ENCODE data around the gene ABR. TPM values are rescaled to one million over a fixed set of nuclear protein-coding genes. Genes with fewer than 3 reads are reported as not detected.

The ABR gene
- total RNA-seq, 6 experiments from 2014 or later, result 7.4 to 21.5 (median 11.3) TPM

DNA sequence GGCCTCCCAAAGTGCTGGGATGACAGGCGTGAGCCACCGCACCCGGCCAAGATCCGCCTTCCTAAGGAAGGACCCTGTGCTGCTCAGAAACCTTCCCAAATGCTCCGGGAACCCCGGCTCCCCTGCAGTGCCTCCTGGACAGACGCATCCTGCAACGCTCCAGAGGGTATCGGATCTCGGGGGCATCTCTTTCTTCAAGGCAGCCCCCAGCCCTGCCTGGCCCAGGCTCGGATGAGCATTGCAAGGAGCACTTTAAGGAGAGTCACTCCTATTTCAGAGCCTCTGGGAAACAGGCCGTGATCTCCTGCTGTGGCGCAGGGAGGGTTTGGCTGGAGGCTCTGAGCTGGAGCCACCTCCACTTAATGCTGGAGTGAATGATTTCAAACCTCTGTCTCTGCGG, 17.2 kb upstream of the ABR start:
- intact Hi-C loops (cut with DNase I), result no loop called here
- no peak for ATAC-seq

DNA sequence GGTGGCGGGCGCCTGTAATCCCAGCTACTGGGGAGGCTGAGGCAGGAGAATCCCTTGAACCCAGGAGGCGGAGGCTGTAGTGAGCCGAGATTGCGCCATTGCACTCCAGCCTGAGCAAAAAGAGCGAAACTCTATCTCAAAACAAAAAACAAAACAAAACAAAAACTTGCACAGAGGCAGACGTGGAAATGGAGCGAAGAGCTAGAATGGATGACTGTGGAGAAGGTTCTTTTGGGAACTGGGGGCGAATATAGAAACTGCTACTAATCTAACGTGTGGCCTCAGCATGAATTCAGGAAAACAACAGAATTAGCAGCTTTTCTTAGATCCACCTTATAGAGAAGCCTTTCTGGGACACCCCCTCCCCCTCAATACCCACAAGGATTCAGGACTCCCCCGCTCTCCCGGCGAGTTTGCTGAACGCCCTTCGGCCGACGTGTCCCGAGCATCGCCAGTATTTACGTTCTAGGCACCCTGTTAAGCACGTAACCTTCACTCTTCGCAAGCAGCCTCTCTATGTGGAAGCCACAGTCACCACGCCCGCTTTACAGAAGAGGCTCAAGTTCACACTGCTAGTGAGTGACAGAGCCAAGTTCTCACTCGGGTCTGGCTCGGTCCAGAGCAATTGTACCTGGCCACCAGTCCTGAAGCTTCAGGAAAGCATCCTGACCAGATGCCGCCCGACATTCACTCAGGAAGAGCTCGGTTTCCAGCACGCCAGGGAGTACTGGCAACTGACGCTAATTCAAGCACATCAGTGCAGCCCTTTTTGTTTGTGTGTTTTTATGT, 13.3 kb upstream of the ABR start:
- no peak for TF ChIP-seq POLR2A (IDR thresholded peaks at IDR 0.05)
- TF ChIP-seq CTCF (IDR thresholded peaks at IDR 0.05), result no peak
- no peaks in the 10 kb centered on the region for H3K9me3 ChIP-seq
- no peak for DNase-seq
- no peaks in the 10 kb centered on the region for H3K27me3 ChIP-seq
- intact Hi-C loops (cut with DNase I), result no loop called here
- no peak overlapping the region for H3K4me3 ChIP-seq
- peaks cover 0 to 5% (median 0%) of the 10 kb centered on the region in 4 donors for H3K4me1 ChIP-seq
- WGBS (ENCODE audit: insufficient coverage, low coverage, low lambda C conversion rate, missing lambda C conversion rate), result 63% methylated on average over 11 of the region's 31 CpGs
- H3K27ac ChIP-seq, result no peak overlapping the region
- no peaks in the 10 kb centered on the region for H3K36me3 ChIP-seq
- no peak for ATAC-seq

More for the DNA sequence above, 17.2 kb upstream of the ABR start:
- WGBS (ENCODE audit: insufficient coverage, low coverage, low lambda C conversion rate, missing lambda C conversion rate), result 69% methylated on average over 11 of the region's 14 CpGs
- Histone ChIP-seq H3K36me3 (no peaks in the 10 kb centered on the region), H3K4me1 (no peaks in the 10 kb centered on the region), H3K27me3 (no peaks in the 10 kb centered on the region), H3K27ac (peak overlapping the region in 1 of 3 donors; percentile 56), H3K9me3 (no peaks in the 10 kb centered on the region), H3K4me3 (no peak overlapping the region)
- DNase-seq, result no peak
- TF ChIP-seq POLR2A (IDR thresholded peaks at IDR 0.05) (no peak), CTCF (IDR thresholded peaks at IDR 0.05) (no peak)

DNA sequence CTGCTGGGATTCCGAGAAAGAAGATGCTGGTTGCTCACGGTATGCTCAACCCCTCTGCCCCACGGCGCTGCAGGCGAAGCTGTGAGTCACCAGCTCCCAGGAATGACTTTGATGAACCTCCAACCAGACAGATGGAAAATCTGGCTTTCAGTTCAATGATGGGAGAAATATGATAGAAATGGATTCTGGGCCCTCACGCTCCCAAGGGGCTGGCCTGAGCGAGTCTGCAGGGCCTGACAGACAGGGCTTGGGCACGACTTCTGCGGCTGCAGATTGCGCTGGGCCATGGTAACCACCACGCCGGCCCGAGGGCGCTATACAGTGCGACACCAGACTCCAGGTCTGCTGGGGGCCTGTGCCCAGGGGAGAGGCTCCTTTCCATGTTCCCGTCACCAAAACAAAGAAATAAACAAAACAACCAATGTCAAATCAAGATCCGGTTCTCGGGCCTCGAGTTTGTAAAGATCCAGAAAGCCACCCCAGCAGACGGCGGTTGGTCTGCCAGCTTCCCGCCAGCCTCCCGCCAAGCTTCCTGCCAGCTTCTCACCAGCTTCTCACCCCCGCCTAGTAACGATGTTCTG, 11.1 kb upstream of the ABR start:
- TF ChIP-seq CTCF (IDR thresholded peaks at IDR 0.05) (no peak), POLR2A (IDR thresholded peaks at IDR 0.05) (no peak)
- DNase-seq, result no peak

DNA sequence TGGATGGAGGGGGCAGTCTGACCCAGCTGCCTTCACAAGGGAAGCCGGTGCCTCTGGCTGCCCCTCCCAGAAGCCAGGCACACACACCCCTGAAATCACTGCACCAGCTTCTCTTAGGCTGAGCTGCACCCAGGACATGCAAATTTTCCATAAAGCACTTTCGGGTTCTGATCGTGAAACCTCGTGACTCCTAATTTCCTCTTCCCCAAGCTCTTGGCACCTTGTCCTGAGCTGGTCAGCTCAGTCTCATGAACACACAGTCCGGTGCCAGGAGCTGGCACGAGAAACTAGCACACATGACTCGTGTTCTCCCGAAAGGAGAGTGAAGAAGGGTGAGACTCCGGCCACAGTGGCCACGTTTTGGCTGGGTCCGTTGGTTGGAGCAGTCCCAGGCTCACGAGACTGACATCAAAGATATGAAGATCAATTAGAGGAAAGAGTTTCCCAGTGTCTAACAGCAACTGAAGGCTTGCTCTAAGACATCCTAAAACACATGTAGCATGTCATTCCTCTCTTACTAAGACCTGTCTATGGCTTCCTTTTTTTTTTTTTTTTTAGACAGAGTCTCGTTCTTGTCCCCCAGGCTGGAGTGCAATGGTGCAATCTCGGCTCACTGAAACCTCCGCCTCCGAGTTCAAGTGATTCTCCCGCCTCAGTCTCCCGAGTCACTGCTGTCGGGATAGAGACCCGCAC, 9.2 kb upstream of the ABR start:
- H3K36me3 ChIP-seq, result no peaks in the 10 kb centered on the region
- intact Hi-C loops (cut with DNase I), result no loop called here
- H3K4me1 ChIP-seq, result peaks cover 0 to 5% (median 2%) of the 10 kb centered on the region in 4 donors
- ATAC-seq (peak; percentile 64 to 71 (median 70)), DNase-seq (peak; percentile 70 to 87 (median 86))
- no peak overlapping the region for H3K4me3 ChIP-seq
- no peak overlapping the region for H3K27ac ChIP-seq
- no peaks in the 10 kb centered on the region for H3K9me3 ChIP-seq
- 22% methylated on average over 19 of the region's 20 CpGs for WGBS (ENCODE audit: insufficient coverage, low coverage, low lambda C conversion rate, missing lambda C conversion rate)
- no peaks in the 10 kb centered on the region for H3K27me3 ChIP-seq
- no peak for TF ChIP-seq CTCF (IDR thresholded peaks at IDR 0.05)

More for the DNA sequence above, 11.1 kb upstream of the ABR start:
- H3K9me3 ChIP-seq, result no peaks in the 10 kb centered on the region
- 66% methylated on average over 14 of the region's 25 CpGs for WGBS (ENCODE audit: insufficient coverage, low coverage, low lambda C conversion rate, missing lambda C conversion rate)
- no peak for ATAC-seq
- no peak overlapping the region for H3K4me3 ChIP-seq
- intact Hi-C loops (cut with DNase I), result no loop called here
- H3K27me3 ChIP-seq, result no peaks in the 10 kb centered on the region
- peaks cover 0 to 5% (median 2%) of the 10 kb centered on the region in 4 donors for H3K4me1 ChIP-seq
- no peaks in the 10 kb centered on the region for H3K36me3 ChIP-seq
- H3K27ac ChIP-seq, result no peak overlapping the region

Data from right lobe of liver (tissue), 6 donors.